Keratinocyte (primary cell): ENCODE results near the gene P4HTM. TPM values are rescaled to one million over a fixed set of nuclear protein-coding genes. Genes with fewer than 3 reads are reported as not detected.

Source experiments
- DNase-seq: peaks from one replicate; pipeline ENCODE4 v3.0.0-alpha.2; 2011; ENCODE audit warnings: low read depth, missing footprints, low spot score
- FAIRE-seq: peaks from 2 replicates; lab custom pipeline; 2011; peaks lifted over from hg19 to GRCh38; lab: Jason Lieb, UNC
- H2AFZ ChIP-seq: 2 replicates; pipeline ENCODE4 v1.6.0; 2012; ENCODE audit warnings: low read length, control low read depth, inconsistent platforms; ENCODE audit not compliant: control insufficient read depth
- H3K27ac ChIP-seq: 2 replicates; pipeline ENCODE4 v1.5.1; 2011; ENCODE audit warnings: low read length; ENCODE audit not compliant: control insufficient read depth, insufficient read depth
- H3K27me3 ChIP-seq: 3 replicates; pipeline ENCODE4 v1.6.0; 2011; ENCODE audit warnings: low read length; ENCODE audit not compliant: control insufficient read depth, insufficient read depth; ENCODE audit errors: extremely low read depth
- H3K36me3 ChIP-seq, 2 experiments: 2 replicates in 1 of 2; 3 replicates in 1 of 2; pipeline ENCODE4 v1.5.1; 2011; ENCODE audit warnings: low read length in 2 of 2, mild to moderate bottlenecking in 1 of 2; ENCODE audit not compliant: control insufficient read depth in 2 of 2, insufficient read depth in 2 of 2; ENCODE audit errors: extremely low read depth in 1 of 2
- H3K4me1 ChIP-seq: 3 replicates; pipeline ENCODE4 v1.5.1; 2011; ENCODE audit warnings: low read length; ENCODE audit not compliant: control insufficient read depth, insufficient read depth; ENCODE audit errors: extremely low read depth
- H3K4me2 ChIP-seq: 3 replicates; pipeline ENCODE4 v1.6.0; 2011; ENCODE audit warnings: low read depth, low read length; ENCODE audit not compliant: control insufficient read depth, insufficient read depth; ENCODE audit errors: extremely low read depth
- H3K4me3 ChIP-seq, 3 experiments: fragments of 200-600 bp in 1 of 3; sonication (generic) in 1 of 3; 2 replicates in 2 of 3; 3 replicates in 1 of 3; pipeline ENCODE4 v1.5.1; 2011 to 2016; ENCODE audit warnings: low read length in 3 of 3, mild to moderate bottlenecking in 3 of 3, control low read depth in 2 of 3, inconsistent platforms in 1 of 3, low read depth in 1 of 3, mixed read lengths in 1 of 3, mixed run types in 1 of 3, moderate library complexity in 1 of 3; ENCODE audit not compliant: control insufficient read depth in 2 of 3, insufficient read depth in 2 of 3; ENCODE audit errors: extremely low read depth in 1 of 3
- H3K79me2 ChIP-seq: 2 replicates; pipeline ENCODE4 v1.6.0; 2012; ENCODE audit warnings: low read length; ENCODE audit not compliant: control insufficient read depth, insufficient read depth
- H3K9ac ChIP-seq: 3 replicates; pipeline ENCODE4 v1.6.0; 2011; ENCODE audit warnings: low read length; ENCODE audit not compliant: control insufficient read depth, insufficient read depth; ENCODE audit errors: extremely low read depth
- H3K9me1 ChIP-seq: 3 replicates; pipeline ENCODE4 v1.6.0; 2011; ENCODE audit warnings: low read length; ENCODE audit not compliant: control insufficient read depth, insufficient read depth; ENCODE audit errors: extremely low read depth
- H3K9me3 ChIP-seq: 2 replicates; pipeline ENCODE4 v1.5.1; 2012; ENCODE audit warnings: low read depth, low read length; ENCODE audit not compliant: control insufficient read depth
- H4K20me1 ChIP-seq: 3 replicates; pipeline ENCODE4 v1.6.0; 2011; ENCODE audit warnings: low read length; ENCODE audit not compliant: control insufficient read depth, insufficient read depth; ENCODE audit errors: extremely low read depth
- CTCF ChIP-seq, 3 experiments: IDR thresholded peaks in 1 of 3; conservative IDR thresholded peaks in 1 of 3; optimal IDR thresholded peaks in 1 of 3; 2 replicates in 2 of 3; 3 replicates in 1 of 3; pipeline versions ENCODE3 to v1.5.1; 2011; ENCODE audit warnings: low read length in 3 of 3, mild to moderate bottlenecking in 3 of 3, moderate library complexity in 2 of 3, control low read depth in 1 of 3, inconsistent platforms in 1 of 3; ENCODE audit not compliant: insufficient read depth in 2 of 3; ENCODE audit errors: extremely low read depth in 1 of 3
- EZH2 ChIP-seq: IDR thresholded peaks from one replicate; pipeline ENCODE4 v1.6.1; 2012; ENCODE audit warnings: inconsistent platforms, mild to moderate bottlenecking, low read length, moderate library complexity
- dilution Hi-C: fragments of 300-500 bp; cut with MboI; formaldehyde crosslinking; loops from one replicate; pipeline ENCODE4 v1.7.0; 2020; ENCODE audit warnings: low sequenced_read_pairs; ENCODE audit not compliant: extremely low pct_ligation_motif_present
- polyA plus RNA-seq, 5 experiments: library from polyadenylated mRNA; depleted of rRNA in 3 of 5; stranded (reverse) in 3 of 5; stranded (forward) in 1 of 5; unstranded in 1 of 5; fragments of >200 nt; gene quantifications; 1 replicate in 1 of 5; 2 replicates in 3 of 5; 3 replicates in 1 of 5; pipeline versions ENCODE4 v1.2.1 to v1.2.3, GENCODE V29; 2011 to 2012; ENCODE audit warnings: missing spikeins in 2 of 5, low read depth in 1 of 5, low replicate concordance in 1 of 5

P4HTM gene
- polyA plus RNA-seq, 1 donor (not counting 4 experiments of a cell fraction or from before 2014, with no cell fraction given): 0.93 TPM

DNA sequence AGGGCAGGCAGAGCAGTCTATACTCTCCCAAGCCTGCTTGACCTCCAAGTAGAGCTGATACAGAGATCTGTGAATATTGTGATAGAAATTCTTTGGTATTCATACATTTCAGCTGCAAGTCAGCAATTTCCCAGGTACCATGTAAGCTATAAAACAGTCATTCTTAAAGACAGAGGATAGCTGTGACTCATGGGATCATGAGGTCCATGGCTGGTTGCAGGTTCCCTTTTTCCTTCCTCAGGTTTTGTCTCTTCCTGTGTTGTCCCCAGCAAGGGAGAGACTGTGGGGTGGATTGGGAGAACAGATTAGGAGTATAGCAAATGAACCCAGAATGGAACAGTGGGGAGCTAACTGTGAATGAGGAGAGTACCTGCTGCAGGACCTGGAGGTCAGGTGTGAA lies 5.4 kb upstream of the P4HTM start:
- no peak overlapping the region for H3K4me3 ChIP-seq
- H3K9ac ChIP-seq: no peak overlapping the region
- H3K4me2 ChIP-seq: no peak overlapping the region
- H3K27me3 ChIP-seq: no peaks in the 10 kb centered on the region
- no peaks in the 10 kb centered on the region for H3K79me2 ChIP-seq
- TF ChIP-seq CTCF (optimal IDR thresholded peaks at IDR 0.05 in 1 of 3, IDR thresholded peaks at IDR 0.05 in 1 of 3, conservative IDR thresholded peaks at IDR 0.05 in 1 of 3; ENCODE audit: extremely low read depth in 1 of 3, insufficient read depth in 2 of 3, low read length in 3 of 3) (no peak), EZH2 (no peak)
- peaks cover 33 to 42% of the 10 kb centered on the region in 2 experiments for H3K36me3 ChIP-seq
- no peaks in the 10 kb centered on the region for H3K9me3 ChIP-seq
- H2AFZ ChIP-seq: no peak overlapping the region
- dilution Hi-C loops: no loop called here
- peaks cover 7% of the 10 kb centered on the region for H3K4me1 ChIP-seq
- H3K27ac ChIP-seq: no peak overlapping the region
- no peaks in the 10 kb centered on the region for H4K20me1 ChIP-seq
- H3K9me1 ChIP-seq: no peaks in the 10 kb centered on the region
- no peak for FAIRE-seq
- no peak for DNase-seq

DNA sequence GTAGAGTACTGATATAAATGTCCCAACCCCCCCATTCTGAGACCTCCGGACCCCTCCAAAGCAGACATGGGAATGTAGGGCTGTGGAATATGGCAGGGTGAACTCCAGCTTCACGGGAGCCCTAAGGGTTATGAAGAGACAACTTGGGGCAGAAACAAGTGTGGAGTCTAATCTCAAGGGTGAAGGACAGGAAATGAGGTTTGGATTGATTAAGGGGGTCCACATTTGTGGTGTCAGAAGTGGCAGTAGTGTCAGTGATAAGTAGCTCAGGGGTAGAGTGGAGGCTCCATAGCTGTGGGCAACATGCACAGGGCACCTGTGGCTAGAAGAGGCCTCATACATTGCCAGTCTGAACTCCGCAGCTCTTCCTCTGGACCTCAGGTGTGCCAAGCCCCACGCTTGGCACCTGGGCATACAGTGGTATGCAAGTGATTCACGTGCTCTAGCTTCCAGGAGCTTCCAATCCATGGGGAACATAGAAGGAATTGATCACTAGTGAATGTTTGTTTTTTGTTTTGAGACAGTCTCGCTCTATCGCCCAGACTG lies 4.1 kb upstream of the P4HTM start:
- Histone ChIP-seq H3K9me1 (no peaks in the 10 kb centered on the region), H3K9ac (no peak overlapping the region), H3K9me3 (no peaks in the 10 kb centered on the region), H3K4me1 (peaks cover 12% of the 10 kb centered on the region), H3K27ac (no peak overlapping the region), H2AFZ (no peak overlapping the region), H4K20me1 (no peaks in the 10 kb centered on the region), H3K36me3 (peaks cover 25 to 32% of the 10 kb centered on the region in 2 experiments), H3K27me3 (no peaks in the 10 kb centered on the region), H3K4me2 (no peak overlapping the region), H3K4me3 (no peak overlapping the region), H3K79me2 (no peaks in the 10 kb centered on the region)
- no peak for FAIRE-seq
- TF ChIP-seq EZH2 (no peak), CTCF (optimal IDR thresholded peaks at IDR 0.05 in 1 of 3, IDR thresholded peaks at IDR 0.05 in 1 of 3, conservative IDR thresholded peaks at IDR 0.05 in 1 of 3; ENCODE audit: extremely low read depth in 1 of 3, insufficient read depth in 2 of 3, low read length in 3 of 3) (no peak)
- no peak for DNase-seq
- dilution Hi-C loops: no loop called here
